NCI-H748 (cell line): Measurements from ENCODE around the gene ZFP36L1.

ENCODE experiments used
- DNase-seq: peaks from one replicate; lab custom pipeline; 2025; ENCODE audit not compliant: unreplicated experiment; lab: John Stamatoyannopoulos, UW

ZFP36L1 gene

GRCh38 chr14:68784978-68785533, 7.8 kb downstream of the ZFP36L1 start:
- no peak for DNase-seq

- DNase-seq = no peak
Measured at GRCh38 chr14:68784226-68784910, 8.5 kb downstream of the ZFP36L1 start.

GRCh38 chr14:68783408-68784225, 9.2 kb downstream of the ZFP36L1 start:
- DNase-seq = no peak

GRCh38 chr14:68782091-68782981, 10.5 kb downstream of the ZFP36L1 start:
- DNase-seq = no peak

GRCh38 chr14:68781161-68782021, 11.5 kb downstream of the ZFP36L1 start:
- no peak for DNase-seq

GRCh38 chr14:68780358-68781160, 12.3 kb downstream of the ZFP36L1 start:
- no peak for DNase-seq

- DNase-seq = no peak
Measured at GRCh38 chr14:68779761-68780323, 13.0 kb downstream of the ZFP36L1 start.

GRCh38 chr14:68777644-68778043, 15.2 kb downstream of the ZFP36L1 start:
- DNase-seq = no peak

GRCh38 chr14:68775614-68776126, 17.2 kb downstream of the ZFP36L1 start:
- no peak for DNase-seq

GRCh38 chr14:68774771-68775613, 17.9 kb downstream of the ZFP36L1 start:
- no peak for DNase-seq

- DNase-seq = no peak
Measured at GRCh38 chr14:68772761-68773381, 20.0 kb downstream of the ZFP36L1 start.

- no peak for DNase-seq
Measured at GRCh38 chr14:68771631-68772030, 21.2 kb downstream of the ZFP36L1 start.

GRCh38 chr14:68770553-68771286, 22.1 kb downstream of the ZFP36L1 start:
- DNase-seq = no peak

GRCh38 chr14:68770051-68770450, 22.8 kb downstream of the ZFP36L1 start:
- DNase-seq = no peak

GRCh38 chr14:68768316-68768715, 24.6 kb downstream of the ZFP36L1 start:
- no peak for DNase-seq

GRCh38 chr14:68767248-68767645, 25.6 kb downstream of the ZFP36L1 start:
- no peak for DNase-seq
